Esophagus mucosa (tissue), 1 donor: ENCODE measurements around the gene CA9. TPM values are rescaled to one million over a fixed set of nuclear protein-coding genes. Genes with fewer than 3 reads are reported as not detected.

Experiments
- ATAC-seq: fragments of 200-7000 bp; cut with Tn5 transposase; one replicate; pipeline ENCODE4 v1.9.1; 2020
- total RNA-seq: library from RNA; stranded (reverse); gene quantifications from one replicate; pipeline ENCODE4 v1.2.4, GENCODE V29; 2023
- donor health status: DM: yes; HTN: yes; CAD: no.

The CA9 gene
- total RNA-seq, 1 donor from 2014 or later = 1.6 TPM

DNA sequence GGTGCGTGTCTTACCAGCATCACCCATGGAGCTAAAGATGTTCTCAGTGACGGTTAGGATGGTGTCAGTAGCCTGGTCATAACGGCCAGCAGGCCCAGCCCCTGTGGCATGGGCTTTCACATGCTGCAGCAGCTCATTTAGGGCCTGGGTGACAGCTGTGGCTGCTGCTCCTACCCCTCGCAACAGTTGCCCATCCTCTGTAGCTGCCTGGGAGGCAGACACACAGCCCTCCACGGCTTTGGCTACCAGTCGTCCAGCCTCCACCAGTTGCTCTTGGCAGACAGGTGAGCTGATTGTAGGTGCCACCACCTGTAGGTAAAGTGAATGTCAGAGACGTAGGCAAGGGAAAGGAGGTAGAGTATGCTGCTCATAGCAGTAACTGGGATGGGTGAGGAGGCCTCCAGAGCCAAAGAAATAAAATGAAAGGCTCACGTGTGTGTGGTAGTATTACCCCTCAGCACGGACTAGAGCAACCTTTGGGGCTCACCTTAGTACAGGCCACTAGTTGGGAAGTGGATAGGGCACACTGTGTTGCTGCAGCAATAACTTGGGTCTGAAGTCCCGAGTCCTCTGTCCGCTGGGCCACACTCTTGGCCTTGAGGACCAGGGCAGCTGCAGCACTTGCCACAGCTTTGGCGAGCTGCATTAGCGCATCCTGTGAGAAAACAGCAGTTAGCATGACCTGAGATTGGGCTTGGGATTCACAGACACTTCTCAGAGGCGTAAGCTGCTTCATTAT is 43.6 kb downstream of the CA9 start:
- ATAC-seq = no peak

DNA sequence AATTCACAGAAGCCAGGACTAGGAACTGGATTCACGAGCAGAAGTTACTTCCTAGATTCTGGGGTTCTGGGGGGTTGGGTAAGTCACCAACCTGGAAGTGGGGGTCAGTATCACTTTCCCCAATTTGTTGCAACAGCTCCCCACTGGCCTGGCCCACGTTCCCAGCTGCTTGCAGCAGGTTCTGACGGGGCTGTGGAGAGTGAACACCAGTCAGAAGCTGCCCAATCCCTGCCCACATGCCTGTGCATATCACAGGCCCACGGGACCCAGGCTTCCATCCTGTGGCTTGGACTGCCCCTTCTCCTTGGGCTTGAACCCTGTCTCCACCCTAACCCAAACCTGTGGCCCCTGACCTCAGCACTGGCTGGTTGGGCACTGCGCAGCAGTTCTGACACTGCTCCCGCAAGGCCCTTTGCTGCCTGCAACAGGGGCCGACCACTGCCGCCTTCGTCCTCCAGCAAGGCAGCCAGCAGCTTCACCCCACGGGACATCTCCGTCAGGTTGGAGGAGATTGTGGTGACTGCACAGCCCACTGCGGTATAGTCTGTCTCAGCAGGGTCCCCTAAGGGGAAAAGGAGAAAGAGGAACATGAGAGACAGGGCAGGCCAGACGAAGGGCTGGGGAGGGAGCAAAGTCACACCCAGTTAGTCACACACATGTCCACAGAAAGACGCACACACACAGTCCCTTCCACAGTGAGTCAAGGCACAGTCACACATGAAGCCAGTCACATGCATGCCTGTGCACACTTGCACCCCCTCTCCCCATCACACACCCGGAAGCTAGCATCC is 45.2 kb downstream of the CA9 start:
- peak; percentile 93 for ATAC-seq

DNA sequence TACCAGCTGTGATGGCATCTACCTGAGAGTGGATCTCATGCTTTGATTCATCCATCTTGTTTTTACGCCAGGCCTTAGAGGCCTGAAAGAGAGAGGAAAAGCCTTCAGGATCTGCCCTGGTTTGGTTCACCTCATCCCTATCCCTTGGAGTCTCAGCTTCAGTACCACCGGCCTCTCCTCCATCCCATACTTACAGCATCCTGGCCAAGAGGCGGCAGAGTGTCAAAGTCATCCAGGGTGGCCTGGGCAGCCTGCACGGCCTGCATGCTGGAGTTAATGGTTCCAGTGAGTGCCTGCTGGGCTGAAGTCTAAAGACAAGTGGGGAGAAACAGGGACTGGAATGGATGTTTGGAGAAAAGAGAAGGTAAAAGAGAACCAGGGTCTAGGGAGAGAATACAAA is 45.8 kb downstream of the CA9 start:
- no peak for ATAC-seq

DNA sequence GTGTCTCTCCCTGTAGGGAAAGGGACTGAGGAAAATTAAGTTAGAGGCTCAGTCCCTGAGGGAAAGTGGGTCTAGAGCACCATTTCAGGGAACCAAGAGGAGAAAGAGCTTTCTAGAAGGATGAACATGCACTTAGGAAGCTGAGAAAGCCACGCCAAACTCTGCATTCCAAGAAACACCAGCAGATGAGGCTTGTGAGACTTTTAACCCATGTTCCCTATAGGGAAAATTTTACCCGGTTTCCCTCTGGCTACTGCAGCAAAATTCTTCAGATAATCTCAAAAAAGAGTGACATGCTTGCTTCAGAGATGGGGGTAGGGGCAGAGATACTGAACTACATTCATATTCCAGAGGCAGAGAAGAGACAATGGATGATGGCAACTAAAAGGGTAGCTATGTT is 49.7 kb downstream of the CA9 start:
- ATAC-seq = no peak

DNA sequence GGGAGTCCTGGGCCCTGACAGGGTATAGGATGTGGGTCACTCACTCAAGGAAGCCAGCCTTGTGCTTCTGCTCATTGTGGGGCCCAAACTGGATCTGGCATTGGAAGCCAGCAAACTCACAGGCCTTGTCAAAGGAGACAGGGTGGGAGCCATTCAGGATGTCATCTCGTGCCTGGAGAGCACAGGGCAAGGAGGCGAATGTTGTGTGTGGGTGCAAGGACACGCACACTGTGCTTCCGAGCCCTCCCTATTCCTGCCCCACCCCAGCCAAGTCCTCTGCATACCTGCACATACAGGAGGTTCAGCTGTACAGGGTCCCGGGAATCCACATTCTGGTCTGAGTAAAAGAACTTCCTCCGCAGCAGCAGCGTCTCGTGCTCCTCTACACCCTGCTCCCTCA is 50.2 kb downstream of the CA9 start:
- no peak for ATAC-seq

DNA sequence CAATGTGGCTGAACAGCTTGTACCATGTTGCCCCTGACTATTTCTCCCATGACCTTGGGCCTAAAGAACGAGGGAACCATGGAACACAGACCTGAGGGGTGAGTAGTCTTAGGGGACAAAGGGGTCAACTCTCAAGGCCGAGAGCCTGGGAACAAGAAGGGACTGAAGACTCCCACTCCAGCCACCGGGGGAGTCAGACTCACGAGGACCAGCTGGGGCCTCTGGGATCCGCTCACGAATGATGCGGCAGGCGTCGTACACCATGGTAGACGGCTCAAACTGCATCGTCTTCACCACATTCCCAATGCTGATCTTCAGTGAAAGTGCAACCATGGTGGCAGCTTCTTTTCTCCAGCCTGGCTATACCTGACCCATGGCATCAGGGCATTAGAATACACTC is 51.6 kb downstream of the CA9 start:
- no peak for ATAC-seq

DNA sequence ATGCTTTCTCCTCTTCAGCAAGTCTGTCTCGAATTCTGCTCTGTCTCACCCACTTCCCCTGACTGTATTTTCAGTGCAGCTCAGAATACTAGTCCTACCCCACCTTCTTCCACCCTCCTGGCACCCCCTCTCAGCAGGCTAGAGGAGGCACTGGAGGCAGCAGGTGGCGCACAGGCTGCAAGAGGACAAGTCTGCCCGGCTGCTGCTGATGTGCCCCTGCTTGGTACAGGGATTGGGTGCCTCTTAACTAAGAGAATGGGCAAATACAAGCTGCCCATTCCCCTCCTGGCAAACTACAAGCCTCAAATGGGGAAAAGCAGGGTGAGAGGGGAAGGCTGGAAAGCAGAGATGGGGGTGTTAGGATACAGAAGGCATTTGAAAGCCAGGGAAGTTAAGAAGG is 53.2 kb downstream of the CA9 start:
- ATAC-seq = no peak

DNA sequence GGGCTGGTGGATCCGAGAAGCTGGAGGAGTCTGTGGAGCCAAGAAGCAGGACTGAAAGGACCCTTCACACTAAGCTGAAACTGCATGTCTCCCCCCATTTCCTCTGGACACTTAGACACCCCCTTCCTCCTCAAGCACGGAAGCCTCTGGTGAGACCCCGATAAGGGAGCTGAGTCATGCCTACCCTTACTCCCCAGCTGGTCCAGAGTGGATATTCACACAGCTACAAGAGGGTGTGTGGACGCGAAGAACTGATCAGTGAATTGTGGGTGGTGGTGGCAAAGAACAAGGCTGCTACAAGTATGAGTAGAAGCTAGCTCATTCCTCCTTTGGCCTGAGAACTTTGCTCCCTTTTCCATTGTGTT is 53.9 kb downstream of the CA9 start:
- ATAC-seq = no peak

DNA sequence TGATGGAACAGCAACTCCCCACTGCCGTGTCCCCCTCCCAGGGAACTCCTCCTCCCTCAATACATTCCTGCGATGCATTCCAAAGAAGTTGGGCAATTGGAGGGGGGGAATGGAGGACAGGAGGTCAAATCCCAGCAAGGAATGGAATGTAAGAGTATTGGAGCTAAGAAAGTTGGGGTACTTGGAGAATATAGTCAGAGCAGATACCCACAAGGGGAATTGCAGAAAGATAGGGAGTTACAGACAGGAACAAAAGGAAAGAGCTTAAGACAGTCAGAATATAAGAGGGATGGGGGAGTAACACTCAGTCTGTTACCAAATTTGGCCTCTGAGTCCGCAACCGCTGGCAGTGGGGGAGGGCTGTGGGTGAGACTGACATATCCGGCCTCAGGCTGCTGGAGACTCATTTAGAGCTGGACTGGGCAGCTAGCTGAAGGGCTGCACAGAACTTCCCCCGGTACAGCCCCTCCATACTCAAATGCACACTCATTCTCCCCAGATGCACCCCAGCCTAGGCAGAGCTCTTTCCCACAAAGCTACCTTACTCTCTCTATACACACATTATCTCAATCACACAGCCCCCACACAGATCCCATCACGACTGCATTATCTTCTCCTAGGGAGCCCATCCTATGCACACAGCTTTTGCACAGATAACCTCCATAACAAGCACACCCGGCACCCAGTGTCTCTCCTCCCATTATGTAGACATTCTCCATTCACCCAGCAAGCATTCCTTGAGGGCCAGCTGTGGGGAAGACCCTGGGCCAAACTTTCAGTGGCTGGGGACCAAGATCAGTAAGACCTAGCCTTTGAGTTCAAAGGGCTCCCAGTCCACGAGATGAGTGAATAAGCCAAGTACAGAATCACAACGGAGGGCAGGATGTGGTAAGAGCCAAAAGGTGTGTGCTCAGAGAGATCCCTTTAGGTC is 54.6 kb downstream of the CA9 start:
- no peak for ATAC-seq

DNA sequence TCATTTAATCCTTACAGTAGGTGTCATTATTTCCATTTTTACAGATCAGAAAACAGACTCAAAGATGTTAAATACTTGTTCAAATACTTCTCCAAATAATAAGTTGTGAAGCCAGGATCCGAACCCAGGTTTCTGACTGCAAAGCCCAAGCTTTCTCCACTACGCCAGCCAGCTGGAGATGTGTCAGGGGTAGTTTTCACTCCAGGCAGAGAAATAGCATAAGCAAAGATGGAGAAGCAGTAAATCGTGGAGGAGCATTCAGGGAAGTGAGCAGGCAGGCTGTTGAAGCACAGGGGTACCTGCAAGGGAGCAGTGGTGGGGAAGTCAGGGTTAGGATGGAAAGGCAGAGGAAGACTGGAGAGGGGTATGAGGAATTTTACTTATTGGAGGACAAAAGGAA is 55.4 kb downstream of the CA9 start:
- no peak for ATAC-seq

DNA sequence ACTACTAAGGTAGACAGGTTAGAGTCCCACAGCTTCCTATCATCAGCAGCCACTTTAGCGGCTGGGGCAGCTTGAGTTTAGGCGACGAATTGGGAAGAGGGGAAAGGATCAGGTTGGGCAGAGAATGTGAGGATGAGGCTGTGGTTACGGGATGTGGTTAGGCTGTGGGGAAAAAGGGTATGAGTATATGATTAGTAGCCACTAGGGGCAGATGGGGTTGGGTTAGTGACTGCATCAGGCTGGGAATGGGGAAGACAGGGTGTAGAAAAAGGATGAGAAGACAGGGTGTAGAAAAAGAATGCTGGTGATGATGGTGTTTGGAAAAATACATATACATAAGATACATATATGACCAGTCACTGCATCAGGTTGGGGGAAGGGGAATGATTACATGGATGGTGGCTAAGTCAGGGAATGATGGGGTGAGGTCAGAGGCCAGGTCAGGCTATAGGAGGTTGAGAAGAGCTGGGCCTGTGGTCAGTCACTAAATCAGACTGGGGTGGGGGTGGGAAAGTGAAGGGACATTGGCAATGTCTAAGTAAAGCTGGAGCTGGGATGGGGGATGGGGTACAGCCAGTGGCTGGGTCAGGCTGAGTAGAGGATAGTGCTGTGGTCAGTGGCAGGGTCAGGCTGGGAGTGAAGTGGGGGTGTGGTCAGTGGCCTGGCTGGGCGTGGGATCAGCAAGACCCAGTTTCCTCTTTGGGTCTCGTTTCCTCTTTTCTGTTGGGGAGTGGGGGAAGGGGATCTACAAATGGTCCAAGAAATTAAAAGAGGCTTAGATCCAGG is 56.2 kb downstream of the CA9 start:
- ATAC-seq = no peak

DNA sequence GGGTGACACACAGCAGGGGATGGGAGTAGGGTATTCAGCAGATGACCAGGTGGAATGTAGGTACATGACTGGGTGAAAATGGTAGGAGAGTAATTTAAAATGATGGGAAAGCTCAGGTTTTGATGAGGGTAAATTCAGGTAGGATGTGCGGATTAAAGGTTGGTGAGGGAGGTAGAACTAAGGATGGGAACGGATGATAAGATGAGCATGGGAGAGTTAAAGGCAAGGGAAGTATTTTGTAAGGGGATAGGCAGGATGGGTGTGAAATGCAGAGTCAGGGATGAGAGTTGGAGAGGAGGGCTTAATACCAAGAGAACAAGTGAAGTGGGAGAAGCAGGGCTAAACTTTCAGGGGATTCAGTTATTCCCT is 56.7 kb downstream of the CA9 start:
- no peak for ATAC-seq

Other genes starting within 250 kb of the CA9 start
- 4.7 TPM for gene RUSC2, start 183.8 kb upstream of the CA9 start, total RNA-seq
- 9.5 TPM for gene TESK1, start 68.7 kb upstream of the CA9 start, total RNA-seq
- 0.52 TPM for gene CD72, start 55.5 kb upstream of the CA9 start, total RNA-seq
- gene SIT1, start 23.0 kb upstream of the CA9 start, total RNA-seq = 0.44 TPM
- 5,550 TPM for gene RMRP, start 15.9 kb upstream of the CA9 start, total RNA-seq
- gene CCDC107, start 15.6 kb upstream of the CA9 start, total RNA-seq = 7.9 TPM
- gene ARHGEF39, start 8.7 kb upstream of the CA9 start, total RNA-seq = 2.4 TPM
- gene TPM2, start 16.0 kb downstream of the CA9 start, total RNA-seq = 31.2 TPM
- gene TLN1, start 58.3 kb downstream of the CA9 start, total RNA-seq = 84.6 TPM
- gene CREB3, start 58.7 kb downstream of the CA9 start, total RNA-seq = 15.1 TPM
- 20.9 TPM for gene GBA2, start 75.3 kb downstream of the CA9 start, total RNA-seq
- gene RGP1, start 75.4 kb downstream of the CA9 start, total RNA-seq = 17.4 TPM
- gene MSMP, start 80.3 kb downstream of the CA9 start, total RNA-seq = not detected
- 1.3 TPM for gene NPR2, start 117.7 kb downstream of the CA9 start, total RNA-seq
- 0.20 TPM for gene SPAG8, start 138.3 kb downstream of the CA9 start, total RNA-seq
- 30.2 TPM for gene HINT2, start 141.1 kb downstream of the CA9 start, total RNA-seq
- not detected for gene FAM221B, start 154.8 kb downstream of the CA9 start, total RNA-seq
- 1.7 TPM for gene TMEM8B, start 155.3 kb downstream of the CA9 start, total RNA-seq
- not detected for gene OR13J1, start 196.5 kb downstream of the CA9 start, total RNA-seq
- 1.2 TPM for gene HRCT1, start 232.3 kb downstream of the CA9 start, total RNA-seq
- gene SPAAR, start 235.6 kb downstream of the CA9 start, total RNA-seq = 0.16 TPM